HepG2 (cell line): Measurements from ENCODE around the gene UBE2O. TPM values are rescaled to one million over a fixed set of nuclear protein-coding genes. Genes with fewer than 3 reads are reported as not detected.

Experiments
- MAFG ChIP-seq: sonication (generic); formaldehyde crosslinking; IDR thresholded peaks from 2 replicates; pipeline ENCODE4 v1.5.1; 2020; ENCODE audit warnings: mild to moderate bottlenecking, missing genetic modification reagents
- MED8 ChIP-seq: sonication (generic); formaldehyde crosslinking; IDR thresholded peaks from 2 replicates; pipeline ENCODE4 v1.8.1; 2023; ENCODE audit warnings: mild to moderate bottlenecking, missing genetic modification reagents; ENCODE audit not compliant: insufficient replicate concordance
- MTA3 ChIP-seq: sonication (generic); formaldehyde crosslinking; IDR thresholded peaks from 2 replicates; pipeline ENCODE4 v1.4.0; 2020; ENCODE audit warnings: missing genetic modification reagents
- MYPOP ChIP-seq: sonication (generic); formaldehyde crosslinking; IDR thresholded peaks from 2 replicates; pipeline ENCODE4 v1.8.1; 2023; ENCODE audit warnings: mild to moderate bottlenecking, moderate library complexity, missing genetic modification reagents
- MZF1 ChIP-seq: sonication (generic); formaldehyde crosslinking; IDR thresholded peaks from 2 replicates; pipeline ENCODE4 v1.8.1; 2023; ENCODE audit warnings: mild to moderate bottlenecking, missing genetic modification reagents, borderline replicate concordance
- NBN ChIP-seq: fragments of 450-650 bp; conservative IDR thresholded peaks from 2 replicates; pipeline ENCODE4 v1.6.1; 2017
- PITX1 ChIP-seq: sonication (generic); formaldehyde crosslinking; IDR thresholded peaks from 2 replicates; pipeline ENCODE4 v1.5.1; 2020; ENCODE audit warnings: mild to moderate bottlenecking, missing genetic modification reagents
- SATB2 ChIP-seq: sonication (generic); formaldehyde crosslinking; IDR thresholded peaks from 2 replicates; pipeline ENCODE4 v1.5.0; 2020; ENCODE audit warnings: missing genetic modification reagents
- ZNF296 ChIP-seq: sonication (generic); formaldehyde crosslinking; conservative IDR thresholded peaks from 2 replicates; pipeline ENCODE4 v1.5.0; 2020; ENCODE audit warnings: mild to moderate bottlenecking, missing genetic modification reagents
- ZNF460 ChIP-seq: sonication (generic); formaldehyde crosslinking; IDR thresholded peaks from 2 replicates; pipeline ENCODE4 v1.5.1; 2020; ENCODE audit warnings: missing genetic modification reagents, mild to moderate bottlenecking, borderline replicate concordance
- ZNF609 ChIP-seq: sonication (generic); formaldehyde crosslinking; IDR thresholded peaks from 2 replicates; pipeline ENCODE4 v1.4.0; 2020; ENCODE audit warnings: mild to moderate bottlenecking, missing genetic modification reagents, borderline replicate concordance
- ZNF704 ChIP-seq: sonication (generic); formaldehyde crosslinking; IDR thresholded peaks from 2 replicates; pipeline ENCODE4 v1.8.1; 2023; ENCODE audit warnings: mild to moderate bottlenecking, inconsistent platforms, moderate library complexity, missing genetic modification reagents, borderline replicate concordance
- ZNF773 ChIP-seq: sonication (generic); formaldehyde crosslinking; IDR thresholded peaks from 2 replicates; pipeline ENCODE4 v1.4.0; 2020; ENCODE audit warnings: missing genetic modification reagents, borderline replicate concordance
- polyA plus RNA-seq, 8 experiments: library from polyadenylated mRNA; depleted of rRNA in 3 of 8; stranded (reverse) in 7 of 8; unstranded in 1 of 8; fragments of >200 nt; fragmentation: Illumina TruSeq in 4 of 8; extraction: Trizol in 4 of 8; gene quantifications; 2 replicates each; pipeline versions ENCODE4 v1.2.1 to v1.2.3, GENCODE V29; 2011 to 2016; ENCODE audit warnings: low read depth in 4 of 8, missing spikeins in 1 of 8, mixed read lengths in 1 of 8; ENCODE audit not compliant: insufficient read depth in 1 of 8
- total RNA-seq, 5 experiments: library from RNA; depleted of rRNA; stranded (reverse); fragments of >200 nt; fragmentation: Illumina TruSeq; extraction: Trizol; gene quantifications; 2 replicates each; pipeline ENCODE4 v1.2.3, GENCODE V29; 2016; ENCODE audit warnings: low read depth in 1 of 5
- TF ChIP-seq, protein P1 (sequence below): sonication (generic); formaldehyde crosslinking; IDR thresholded peaks from 2 replicates; pipeline ENCODE4 v1.5.1; 2020; ENCODE audit warnings: missing genetic modification reagents, mild to moderate bottlenecking, borderline replicate concordance
- TF ChIP-seq, protein P2 (sequence below): sonication (generic); formaldehyde crosslinking; IDR thresholded peaks from 2 replicates; pipeline ENCODE4 v1.8.0; 2023; ENCODE audit warnings: mild to moderate bottlenecking, missing genetic modification reagents

UBE2O gene
- total and polyA plus RNA-seq, 2 of the 13 experiments (the other 11 are each of a cell fraction or from before 2014, with no cell fraction given), result 21.5 to 23.5 TPM

DNA sequence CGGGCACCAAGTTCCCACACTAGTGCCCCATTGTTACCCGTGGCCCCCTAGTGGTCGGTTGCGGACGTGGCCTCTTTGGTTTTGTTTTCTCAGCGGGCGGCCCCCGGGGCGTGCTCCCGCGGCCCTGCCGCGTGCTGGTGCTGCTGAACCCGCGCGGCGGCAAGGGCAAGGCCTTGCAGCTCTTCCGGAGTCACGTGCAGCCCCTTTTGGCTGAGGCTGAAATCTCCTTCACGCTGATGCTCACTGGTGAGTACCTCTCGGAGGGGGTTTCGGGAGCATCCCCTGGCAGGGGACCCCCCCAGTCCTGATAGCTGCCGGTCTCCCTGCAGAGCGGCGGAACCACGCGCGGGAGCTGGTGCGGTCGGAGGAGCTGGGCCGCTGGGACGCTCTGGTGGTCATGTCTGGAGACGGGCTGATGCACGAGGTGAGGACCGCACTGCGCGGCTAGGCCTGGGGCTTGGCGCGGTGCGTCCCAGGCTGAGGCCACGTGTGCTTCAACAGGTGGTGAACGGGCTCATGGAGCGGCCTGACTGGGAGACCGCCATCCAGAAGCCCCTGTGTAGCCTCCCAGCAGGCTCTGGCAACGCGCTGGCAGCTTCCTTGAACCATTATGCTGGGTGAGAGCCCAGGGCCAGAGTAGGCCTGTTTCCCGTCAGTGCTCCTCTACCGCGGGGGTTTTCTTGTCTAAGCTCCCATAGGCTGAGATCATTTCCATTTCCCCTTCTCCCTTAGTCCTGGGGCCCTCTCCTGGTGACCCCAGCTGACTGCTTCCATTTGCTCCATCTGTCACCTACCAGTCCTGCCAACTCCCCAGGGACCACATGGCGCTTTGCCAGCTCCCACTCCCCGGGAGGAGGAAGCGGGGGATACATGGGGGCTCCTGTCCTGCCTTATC is 66.8 kb downstream of the UBE2O start (continued):
- TF ChIP-seq MED8 (CRISPR knock-in tag) (no peak), MYPOP (CRISPR knock-in tag) (peak; percentile 97), MZF1 (CRISPR knock-in tag) (no peak), NBN (no peak), PITX1 (peak; percentile 92), MTA3 (CRISPR knock-in tag) (no peak), ZNF609 (CRISPR knock-in tag) (peak; percentile 83; the same call in 1 of the 2 replicates), SATB2 (CRISPR knock-in tag) (peak; percentile 99), ZNF460 (peak; percentile 46; the same call in 1 of the 2 replicates), ZNF296 (peak; percentile 72; the same call in 1 of the 2 replicates), ZNF704 (CRISPR knock-in tag) (peak; percentile 100), MAFG (CRISPR knock-in tag) (no peak), ZNF773 (CRISPR knock-in tag) (peak; percentile 99)
- TF ChIP-seq, protein P1, sequence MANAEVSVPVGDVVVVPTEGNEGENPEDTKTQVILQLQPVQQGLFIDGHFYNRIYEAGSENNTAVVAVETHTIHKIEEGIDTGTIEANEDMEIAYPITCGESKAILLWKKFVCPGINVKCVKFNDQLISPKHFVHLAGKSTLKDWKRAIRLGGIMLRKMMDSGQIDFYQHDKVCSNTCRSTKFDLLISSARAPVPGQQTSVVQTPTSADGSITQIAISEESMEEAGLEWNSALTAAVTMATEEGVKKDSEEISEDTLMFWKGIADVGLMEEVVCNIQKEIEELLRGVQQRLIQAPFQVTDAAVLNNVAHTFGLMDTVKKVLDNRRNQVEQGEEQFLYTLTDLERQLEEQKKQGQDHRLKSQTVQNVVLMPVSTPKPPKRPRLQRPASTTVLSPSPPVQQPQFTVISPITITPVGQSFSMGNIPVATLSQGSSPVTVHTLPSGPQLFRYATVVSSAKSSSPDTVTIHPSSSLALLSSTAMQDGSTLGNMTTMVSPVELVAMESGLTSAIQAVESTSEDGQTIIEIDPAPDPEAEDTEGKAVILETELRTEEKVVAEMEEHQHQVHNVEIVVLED (CRISPR knock-in tag), result peak; percentile 72
- TF ChIP-seq, protein P2, sequence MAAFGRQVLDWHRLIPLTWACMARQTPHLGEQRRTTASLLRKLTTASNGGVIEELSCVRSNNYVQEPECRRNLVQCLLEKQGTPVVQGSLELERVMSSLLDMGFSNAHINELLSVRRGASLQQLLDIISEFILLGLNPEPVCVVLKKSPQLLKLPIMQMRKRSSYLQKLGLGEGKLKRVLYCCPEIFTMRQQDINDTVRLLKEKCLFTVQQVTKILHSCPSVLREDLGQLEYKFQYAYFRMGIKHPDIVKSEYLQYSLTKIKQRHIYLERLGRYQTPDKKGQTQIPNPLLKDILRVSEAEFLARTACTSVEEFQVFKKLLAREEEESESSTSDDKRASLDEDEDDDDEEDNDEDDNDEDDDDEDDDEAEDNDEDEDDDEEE (CRISPR knock-in tag), result peak; percentile 94
